Measurements from ENCODE around the gene FRMPD2. TPM values are rescaled to one million over a fixed set of nuclear protein-coding genes. Genes with fewer than 3 reads are reported as not detected.

FRMPD2 gene
- total and polyA plus RNA-seq, 2 of the 4 experiments (the other 2 are of a cell fraction) = 0.18 TPM; not detected in 1

- Histone ChIP-seq H3K23ac (ENCODE audit: low read depth, low read length) (no peak overlapping the region), H4K8ac (ENCODE audit: low read depth in 2 of 2, low read length in 2 of 2) (no peak overlapping the region), H3K4me1 (ENCODE audit: control insufficient read depth, insufficient read depth, low read length) (no peaks in the 10 kb centered on the region), H3K18ac (ENCODE audit: low read depth, low read length) (no peak overlapping the region), H3K9me1 (ENCODE audit: insufficient read depth, low read length) (no peaks in the 10 kb centered on the region), H3K56ac (ENCODE audit: extremely low read depth, insufficient read depth, low read length) (no peak overlapping the region), H2BK15ac (ENCODE audit: low read depth, low read length) (no peak overlapping the region), H3K27ac (ENCODE audit: insufficient read depth, low read length) (no peak overlapping the region), H3K4me2 (ENCODE audit: low read depth, low read length) (no peak overlapping the region), H2BK20ac (ENCODE audit: low read depth, low read length) (no peak overlapping the region), H3K79me1 (ENCODE audit: low read depth in 1 of 2, low read length in 2 of 2) (no peaks in the 10 kb centered on the region), H3K4ac (ENCODE audit: low read depth, low read length) (no peak overlapping the region), H3K27me3 (ENCODE audit: control insufficient read depth, insufficient read depth, low read length) (peaks cover 7% of the 10 kb centered on the region), H4K20me1 (ENCODE audit: insufficient read depth, low read length) (no peaks in the 10 kb centered on the region), H2AK9ac (replicated peaks; ENCODE audit: low read depth, low read length, poor library complexity) (no peak overlapping the region), H3K9me3 (ENCODE audit: control insufficient read depth, insufficient read depth, low read length) (no peaks in the 10 kb centered on the region), H3K14ac (replicated peaks; ENCODE audit: low read depth, low read length) (no peak overlapping the region), H2BK5ac (ENCODE audit: low read depth, low read length, poor library complexity, severe bottlenecking) (no peak overlapping the region), H4K5ac (ENCODE audit: low read depth, low read length) (no peak overlapping the region), H2AFZ (replicated peaks; ENCODE audit: low read length, poor library complexity) (no peak overlapping the region), H3K9ac (ENCODE audit: low read depth, low read length) (no peak overlapping the region), H2BK120ac (ENCODE audit: low read depth, low read length) (no peak overlapping the region), H4K91ac (ENCODE audit: insufficient read depth, low read depth, low read length) (no peak overlapping the region), H2AK5ac (ENCODE audit: low read depth, low read length) (no peak overlapping the region), H3K4me3 (ENCODE audit: insufficient read depth, low read depth, low read length) (no peak overlapping the region), H3K36me3 (ENCODE audit: control insufficient read depth, insufficient read depth, low read length) (no peaks in the 10 kb centered on the region)
- no peak for ATAC-seq (ENCODE audit: low read depth)
- ChIA-PET POLR2A (ENCODE audit: unreplicated experiment) (no interaction called here), CTCF (no interaction called here)
- intact Hi-C loops (cut with micrococcal nuclease) (no loop called here), in situ Hi-C loops (cut with MboI; ENCODE audit: low sequenced_read_pairs) (loop anchor here (25.0 kb wide), 1 partner anchor 296 kb away; no protein-coding TSS in a partner anchor), dilution Hi-C loops (cut with HindIII; ENCODE audit: low sequenced_read_pairs, unreplicated experiment) (no loop called here)
- no peak for DNase-seq
- BruUV-seq (replicated peaks) = no TSS peak
- TF ChIP-seq ELK1 (IDR thresholded peaks at IDR 0.05; ENCODE audit: borderline replicate concordance, low read depth, low read length) (no peak), NFE2L2 (IDR thresholded peaks at IDR 0.05; ENCODE audit: low read depth, low read length) (no peak), BHLHE40 (IDR thresholded peaks at IDR 0.05; ENCODE audit: low read depth, low read length) (no peak), MAZ (IDR thresholded peaks at IDR 0.05; ENCODE audit: borderline replicate concordance, low read depth, low read length) (no peak), CTCF (conservative IDR thresholded peaks at IDR 0.05; ENCODE audit: low read depth, low read length) (no peak), CEBPB (IDR thresholded peaks at IDR 0.05; ENCODE audit: low read depth, low read length) (no peak), USF2 (IDR thresholded peaks at IDR 0.05; ENCODE audit: low read depth, low read length) (no peak), CHD1 (IDR thresholded peaks at IDR 0.05; ENCODE audit: low read depth, low read length) (no peak), RAD21 (IDR thresholded peaks at IDR 0.05; ENCODE audit: low read length) (no peak), MXI1 (IDR thresholded peaks at IDR 0.05; ENCODE audit: borderline replicate concordance, low read depth, low read length) (no peak), SMC3 (IDR thresholded peaks at IDR 0.05; ENCODE audit: low read depth, low read length) (no peak), MAFK (IDR thresholded peaks at IDR 0.05; ENCODE audit: low read depth, low read length) (no peak), FOS (IDR thresholded peaks at IDR 0.05; ENCODE audit: low read depth, low read length) (no peak), POLR2A (IDR thresholded peaks at IDR 0.05; ENCODE audit: low read depth, low read length) (no peak), RCOR1 (IDR thresholded peaks at IDR 0.05; ENCODE audit: insufficient replicate concordance, low read length) (no peak), RFX5 (IDR thresholded peaks at IDR 0.05; ENCODE audit: low read depth, low read length) (no peak)
Measured at GRCh38 chr10:48216204-48216505, 58.3 kb downstream of the FRMPD2 start.
